ENCODE measurements around the gene NUP50. TPM values are rescaled to one million over a fixed set of nuclear protein-coding genes. Genes with fewer than 3 reads are reported as not detected.

Gene NUP50
- total and polyA plus RNA-seq, 8 donors: 14.6 to 443 (median 113) TPM

DNA sequence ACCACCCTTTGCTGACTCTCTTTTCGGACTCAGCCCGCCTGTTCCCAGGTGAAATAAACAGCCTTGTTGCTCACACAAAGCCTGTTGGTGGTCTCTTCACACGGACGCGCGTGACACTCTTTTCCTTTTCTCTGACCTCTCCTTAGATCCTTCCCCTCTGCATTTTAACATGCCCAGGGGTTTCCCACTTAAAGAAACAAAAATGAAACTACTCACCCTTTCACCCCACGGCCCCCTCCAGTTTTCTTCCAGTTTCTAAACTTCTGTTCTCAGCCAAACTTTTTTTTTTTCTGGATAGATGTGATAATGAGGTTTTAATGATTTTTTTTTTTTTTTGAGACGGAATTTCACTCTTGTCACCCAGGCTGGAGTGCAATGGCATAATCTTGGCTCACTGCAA is 32.8 kb upstream of the NUP50 start:
- 82 to 85% (median 83%) methylated on average over 8 of the region's 8 CpGs for WGBS, 5 donors
- no peak for TF ChIP-seq POLR2AphosphoS5 (IDR thresholded peaks at IDR 0.05)
- no peak for TF ChIP-seq POLR2A (IDR thresholded peaks at IDR 0.05)
- TF ChIP-seq, protein P1, sequence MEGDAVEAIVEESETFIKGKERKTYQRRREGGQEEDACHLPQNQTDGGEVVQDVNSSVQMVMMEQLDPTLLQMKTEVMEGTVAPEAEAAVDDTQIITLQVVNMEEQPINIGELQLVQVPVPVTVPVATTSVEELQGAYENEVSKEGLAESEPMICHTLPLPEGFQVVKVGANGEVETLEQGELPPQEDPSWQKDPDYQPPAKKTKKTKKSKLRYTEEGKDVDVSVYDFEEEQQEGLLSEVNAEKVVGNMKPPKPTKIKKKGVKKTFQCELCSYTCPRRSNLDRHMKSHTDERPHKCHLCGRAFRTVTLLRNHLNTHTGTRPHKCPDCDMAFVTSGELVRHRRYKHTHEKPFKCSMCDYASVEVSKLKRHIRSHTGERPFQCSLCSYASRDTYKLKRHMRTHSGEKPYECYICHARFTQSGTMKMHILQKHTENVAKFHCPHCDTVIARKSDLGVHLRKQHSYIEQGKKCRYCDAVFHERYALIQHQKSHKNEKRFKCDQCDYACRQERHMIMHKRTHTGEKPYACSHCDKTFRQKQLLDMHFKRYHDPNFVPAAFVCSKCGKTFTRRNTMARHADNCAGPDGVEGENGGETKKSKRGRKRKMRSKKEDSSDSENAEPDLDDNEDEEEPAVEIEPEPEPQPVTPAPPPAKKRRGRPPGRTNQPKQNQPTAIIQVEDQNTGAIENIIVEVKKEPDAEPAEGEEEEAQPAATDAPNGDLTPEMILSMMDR (IDR thresholded peaks at IDR 0.05): no peak
- no peak for TF ChIP-seq EP300 (IDR thresholded peaks at IDR 0.05)

DNA sequence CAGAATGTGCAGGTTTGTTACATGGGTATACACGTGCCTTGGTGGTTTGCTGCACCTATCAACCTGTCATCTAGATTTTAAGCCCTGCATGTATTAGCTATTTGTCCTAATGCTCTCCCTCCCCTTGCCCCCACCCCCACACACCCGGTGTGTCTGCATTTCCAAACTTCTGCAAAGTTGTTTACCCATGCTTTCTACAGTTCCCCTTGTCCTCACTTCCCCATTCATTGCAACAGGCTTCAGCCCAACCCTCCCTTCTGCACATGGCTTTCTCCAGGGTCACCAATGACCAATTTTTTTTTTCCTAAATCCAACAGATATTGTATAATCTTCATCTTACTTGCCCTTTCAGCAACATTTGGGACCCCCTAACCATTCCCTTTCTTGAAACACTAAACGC is 32.0 kb upstream of the NUP50 start:
- H3K27me3 ChIP-seq: no peaks in the 10 kb centered on the region
- H3K27ac ChIP-seq: no peak overlapping the region
- no peak overlapping the region for H3K4me3 ChIP-seq
- H3K36me3 ChIP-seq: peaks cover 18 to 46% (median 41%) of the 10 kb centered on the region in 4 donors
- intact Hi-C loops (cut with DNase I; ENCODE audit: low total_unique reads): no loop called here
- H3K4me1 ChIP-seq: no peaks in the 10 kb centered on the region
- H3K9me3 ChIP-seq: peaks cover 0 to 14% (median 12%) of the 10 kb centered on the region in 4 donors
- 54 to 70% (median 61%) methylated on average over 3 of the region's 3 CpGs for WGBS, 5 donors
- peak in 1 of 2 donors; percentile 14 for DNase-seq
- no peak for TF ChIP-seq POLR2A (IDR thresholded peaks at IDR 0.05)
- TF ChIP-seq EP300 (IDR thresholded peaks at IDR 0.05): no peak

More for the DNA sequence above, 32.8 kb upstream of the NUP50 start:
- intact Hi-C loops (cut with DNase I; ENCODE audit: low total_unique reads): no loop called here
- H3K27me3 ChIP-seq: no peaks in the 10 kb centered on the region
- peaks cover 0 to 14% (median 12%) of the 10 kb centered on the region in 4 donors for H3K9me3 ChIP-seq
- DNase-seq: no peak
- no peaks in the 10 kb centered on the region for H3K4me1 ChIP-seq
- no peak overlapping the region for H3K4me3 ChIP-seq
- H3K27ac ChIP-seq: no peak overlapping the region
- peaks cover 18 to 43% (median 39%) of the 10 kb centered on the region in 4 donors for H3K36me3 ChIP-seq

DNA sequence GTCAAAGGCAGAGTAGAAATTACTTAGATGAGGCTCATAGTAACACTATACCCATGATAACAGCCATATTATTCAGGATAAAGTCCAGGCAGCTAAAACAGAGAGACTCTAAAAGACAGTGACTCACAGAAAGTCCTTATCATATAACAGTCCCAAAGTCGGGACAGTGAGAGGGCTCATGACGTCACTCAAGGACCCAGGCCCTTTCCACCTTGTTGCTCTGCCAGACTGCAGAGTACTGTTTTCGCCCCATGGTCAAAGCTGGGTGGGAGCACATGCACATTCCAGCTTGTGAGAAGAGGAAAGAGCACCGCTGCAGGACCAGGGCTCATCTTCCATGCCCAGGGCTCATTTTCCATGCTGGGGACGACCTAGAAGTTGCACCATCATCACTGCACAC is 29.4 kb upstream of the NUP50 start:
- 93 to 98% (median 97%) methylated on average over 5 of the region's 5 CpGs for WGBS, 5 donors

DNA sequence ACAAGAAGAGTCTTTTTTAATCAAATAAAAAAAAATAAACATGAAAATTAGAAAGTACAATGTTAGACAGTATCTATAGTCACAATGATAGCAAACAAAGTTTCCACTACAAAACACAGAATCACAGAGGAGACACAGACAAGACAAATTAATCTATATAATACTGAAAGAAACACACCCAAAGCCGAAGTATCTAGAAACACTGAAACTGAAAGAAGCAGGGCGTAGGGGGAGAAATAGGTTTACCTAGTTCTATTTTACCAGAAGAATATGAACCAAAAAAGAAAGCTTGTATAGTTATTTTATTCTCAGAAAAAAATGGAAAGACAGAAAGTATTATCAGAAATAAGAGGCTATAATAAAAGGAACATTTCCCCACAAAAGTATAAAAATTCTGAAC is 27.1 kb upstream of the NUP50 start:
- WGBS, 5 donors: 74 to 84% (median 81%) methylated on average over 2 of the region's 2 CpGs
- no peak for TF ChIP-seq POLR2A (IDR thresholded peaks at IDR 0.05)
- TF ChIP-seq, protein P1 (IDR thresholded peaks at IDR 0.05): no peak
- TF ChIP-seq POLR2AphosphoS5 (IDR thresholded peaks at IDR 0.05): no peak
- no peak for TF ChIP-seq EP300 (IDR thresholded peaks at IDR 0.05)
- Histone ChIP-seq H3K27me3 (no peaks in the 10 kb centered on the region), H3K27ac (no peak overlapping the region), H3K9me3 (peaks cover 0 to 14% (median 12%) of the 10 kb centered on the region in 4 donors), H3K36me3 (peaks cover 18 to 45% (median 41%) of the 10 kb centered on the region in 4 donors), H3K4me1 (no peaks in the 10 kb centered on the region), H3K4me3 (no peak overlapping the region)
- intact Hi-C loops (cut with DNase I; ENCODE audit: low total_unique reads): no loop called here
- DNase-seq: no peak

More for the DNA sequence above, 29.4 kb upstream of the NUP50 start:
- H3K4me3 ChIP-seq: no peak overlapping the region
- no peak for TF ChIP-seq POLR2AphosphoS5 (IDR thresholded peaks at IDR 0.05)
- no peak for TF ChIP-seq POLR2A (IDR thresholded peaks at IDR 0.05)
- no peaks in the 10 kb centered on the region for H3K4me1 ChIP-seq
- H3K27me3 ChIP-seq: no peaks in the 10 kb centered on the region
- H3K9me3 ChIP-seq: peaks cover 0 to 14% (median 12%) of the 10 kb centered on the region in 4 donors
- intact Hi-C loops (cut with DNase I; ENCODE audit: low total_unique reads): no loop called here
- peaks cover 18 to 46% (median 41%) of the 10 kb centered on the region in 4 donors for H3K36me3 ChIP-seq
- DNase-seq: no peak
- H3K27ac ChIP-seq: no peak overlapping the region

DNA sequence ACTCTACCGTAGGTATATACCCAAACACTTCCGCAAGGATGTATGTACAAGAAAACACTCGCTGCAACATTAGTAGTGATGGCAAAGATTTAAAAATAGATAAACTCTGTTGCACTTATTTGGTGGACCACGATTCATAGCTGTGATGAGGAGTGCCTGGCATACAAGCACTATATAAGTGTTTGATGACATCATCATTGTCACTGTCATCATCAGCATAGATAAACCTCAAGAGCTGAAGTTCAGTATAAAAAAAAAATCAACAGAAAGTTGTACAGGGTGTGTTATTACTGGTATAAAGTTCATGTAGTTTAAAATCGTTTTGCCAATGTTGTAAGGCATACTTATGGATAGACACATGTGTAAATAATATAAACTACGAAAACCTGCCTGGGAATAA is 24.0 kb upstream of the NUP50 start:
- H3K4me1 ChIP-seq: no peaks in the 10 kb centered on the region
- peaks cover 3 to 19% (median 13%) of the 10 kb centered on the region in 4 donors for H3K36me3 ChIP-seq
- H3K27me3 ChIP-seq: no peaks in the 10 kb centered on the region
- H3K27ac ChIP-seq: no peak overlapping the region
- no peak for DNase-seq
- TF ChIP-seq POLR2AphosphoS5 (IDR thresholded peaks at IDR 0.05): no peak
- TF ChIP-seq EP300 (IDR thresholded peaks at IDR 0.05): no peak
- TF ChIP-seq, protein P1 (IDR thresholded peaks at IDR 0.05): no peak
- TF ChIP-seq POLR2A (IDR thresholded peaks at IDR 0.05): no peak
- intact Hi-C loops (cut with DNase I; ENCODE audit: low total_unique reads): no loop called here
- H3K4me3 ChIP-seq: no peak overlapping the region
- H3K9me3 ChIP-seq: peaks cover 0 to 5% (median 4%) of the 10 kb centered on the region in 4 donors
- WGBS, 5 donors: 86 to 95% (median 92%) methylated on average over 6 of the region's 6 CpGs
